HEK293 (cell line): ENCODE measurements around the gene CD274.

Source experiments
- BCL11A ChIP-seq: fragments of 450-650 bp; formaldehyde crosslinking; IDR thresholded peaks from 2 replicates; pipeline ENCODE4 v1.5.1; 2016; ENCODE audit warnings: low read depth, missing biosample characterization, missing genetic modification characterization
- CTCF ChIP-seq: fragments of 450-650 bp; formaldehyde crosslinking; IDR thresholded peaks from 2 replicates; pipeline ENCODE4 v1.5.1; 2016; ENCODE audit warnings: missing biosample characterization, missing genetic modification characterization
- HOXA7 ChIP-seq: sonication (generic); formaldehyde crosslinking; IDR thresholded peaks from 2 replicates; pipeline ENCODE4 v1.8.1; 2022; ENCODE audit warnings: missing genetic modification reagents, borderline replicate concordance
- MZF1 ChIP-seq: fragments of 450-650 bp; formaldehyde crosslinking; IDR thresholded peaks from 2 replicates; pipeline ENCODE4 v1.5.1; 2017; ENCODE audit warnings: missing biosample characterization, missing genetic modification characterization, borderline replicate concordance
- REPIN1 ChIP-seq: fragments of 450-650 bp; formaldehyde crosslinking; IDR thresholded peaks from 2 replicates; pipeline ENCODE4 v1.5.1; 2017; ENCODE audit warnings: missing biosample characterization, missing genetic modification characterization, low read depth
- REST ChIP-seq: fragments of 450-650 bp; formaldehyde crosslinking; IDR thresholded peaks from 2 replicates; pipeline ENCODE4 v1.5.1; 2016; ENCODE audit warnings: missing biosample characterization, missing genetic modification characterization
- ZBTB20 ChIP-seq: fragments of 450-650 bp; formaldehyde crosslinking; IDR thresholded peaks from 2 replicates; pipeline ENCODE4 v1.5.1; 2016; ENCODE audit warnings: missing biosample characterization, missing genetic modification characterization
- ZBTB49 ChIP-seq: fragments of 450-650 bp; formaldehyde crosslinking; IDR thresholded peaks from 2 replicates; pipeline ENCODE4 v1.5.1; 2016; ENCODE audit warnings: missing biosample characterization, missing genetic modification characterization, low read depth
- ZNF114 ChIP-seq: fragments of 450-650 bp; formaldehyde crosslinking; IDR thresholded peaks from 2 replicates; pipeline ENCODE4 v1.5.0; 2017; ENCODE audit warnings: missing biosample characterization, missing genetic modification characterization
- ZNF184 ChIP-seq: fragments of 450-650 bp; IDR thresholded peaks from 2 replicates; pipeline ENCODE4 v1.5.1; 2018; ENCODE audit warnings: missing biosample characterization, mild to moderate bottlenecking, missing genetic modification characterization
- ZNF24 ChIP-seq: fragments of 450-650 bp; formaldehyde crosslinking; IDR thresholded peaks from 2 replicates; pipeline ENCODE4 v1.5.1; 2016; ENCODE audit warnings: missing biosample characterization, missing genetic modification characterization
- ZNF350 ChIP-seq: fragments of 450-650 bp; formaldehyde crosslinking; IDR thresholded peaks from 2 replicates; pipeline ENCODE4 v1.5.0; 2017; ENCODE audit warnings: missing biosample characterization, mild to moderate bottlenecking, missing genetic modification characterization
- ZNF664 ChIP-seq: fragments of 450-650 bp; formaldehyde crosslinking; IDR thresholded peaks from 2 replicates; pipeline ENCODE4 v1.5.1; 2016; ENCODE audit warnings: missing biosample characterization, missing genetic modification characterization

GRCh38 chr9:5492965-5493678, 42.8 kb downstream of the CD274 start:
- TF ChIP-seq CTCF = no peak
- TF ChIP-seq ZBTB49 (tag by site-specific recombination) = no peak
- TF ChIP-seq ZNF24 = no peak
- TF ChIP-seq ZNF350 (tag by site-specific recombination) = no peak
- no peak for TF ChIP-seq MZF1
- TF ChIP-seq REST (tag by site-specific recombination) = no peak
- TF ChIP-seq ZNF184 (tag by site-specific recombination) = no peak
- TF ChIP-seq ZBTB20 (tag by site-specific recombination) = no peak
- no peak for TF ChIP-seq HOXA7 (CRISPR knock-in tag)
- TF ChIP-seq ZNF664 (tag by site-specific recombination) = no peak
- no peak for TF ChIP-seq BCL11A
- no peak for TF ChIP-seq ZNF114 (tag by site-specific recombination)
- TF ChIP-seq REPIN1 (tag by site-specific recombination) = no peak
